SH-SY5Y (cell line): ENCODE data around the gene NODAL.

ENCODE experiments used
- GATA2 ChIP-seq: IDR thresholded peaks from 2 replicates; pipeline ENCODE4 v1.6.1; 2011; ENCODE audit warnings: mild to moderate bottlenecking, low read depth, low read length
- GATA3 ChIP-seq: IDR thresholded peaks from 2 replicates; pipeline ENCODE4 v1.6.1; 2011; ENCODE audit warnings: low read depth, mild to moderate bottlenecking, low read length, moderate library complexity

GRCh38 chr10:70465278-70465677 is 23.8 kb upstream of the NODAL start:
- TF ChIP-seq GATA2 (no peak), GATA3 (no peak)
